IPS DF 6.9 (cell line): Measurements from ENCODE around the gene MTF2.
"Not testable (repeated sequence)": the region's sequence is repeated elsewhere in the genome, so short reads cannot be mapped to it uniquely, and the experiment has no call there.

Experiments
- DNase-seq: peaks from one replicate; pipeline ENCODE4 v3.0.0-alpha.2; 2013; ENCODE audit warnings: low read depth, low spot score
- H3K27ac ChIP-seq: one replicate; pipeline ENCODE4 v1.5.1; 2013; ENCODE audit warnings: low read length, control low read depth
- H3K27me3 ChIP-seq: 2 replicates; pipeline ENCODE4 v1.6.1; 2013; ENCODE audit warnings: mild to moderate bottlenecking, low read length; ENCODE audit not compliant: control insufficient read depth, insufficient read depth
- H3K36me3 ChIP-seq: 2 replicates; pipeline ENCODE4 v1.6.1; 2013; ENCODE audit warnings: low read length; ENCODE audit not compliant: control insufficient read depth, insufficient read depth
- H3K4me1 ChIP-seq: 2 replicates; pipeline ENCODE4 v1.6.1; 2013; ENCODE audit warnings: low read length; ENCODE audit not compliant: control insufficient read depth, insufficient read depth
- H3K4me3 ChIP-seq: 2 replicates; pipeline ENCODE4 v1.5.1; 2013; ENCODE audit warnings: mild to moderate bottlenecking, low read length
- H3K9me3 ChIP-seq: 2 replicates; pipeline ENCODE4 v1.6.1; 2013; ENCODE audit warnings: low read length, inconsistent platforms; ENCODE audit not compliant: control insufficient read depth, insufficient read depth
- WGBS: extraction: QIAGEN DNeasy Blood & Tissue Kit; methylation state at CpG from one replicate; pipeline ENCODE4 v1.1.7; 2013; ENCODE audit warnings: mixed read lengths, missing lambda C conversion rate; ENCODE audit not compliant: insufficient read length, insufficient coverage; 5-methylcytosine and 5-hydroxymethylcytosine counted together

Gene MTF2

DNA sequence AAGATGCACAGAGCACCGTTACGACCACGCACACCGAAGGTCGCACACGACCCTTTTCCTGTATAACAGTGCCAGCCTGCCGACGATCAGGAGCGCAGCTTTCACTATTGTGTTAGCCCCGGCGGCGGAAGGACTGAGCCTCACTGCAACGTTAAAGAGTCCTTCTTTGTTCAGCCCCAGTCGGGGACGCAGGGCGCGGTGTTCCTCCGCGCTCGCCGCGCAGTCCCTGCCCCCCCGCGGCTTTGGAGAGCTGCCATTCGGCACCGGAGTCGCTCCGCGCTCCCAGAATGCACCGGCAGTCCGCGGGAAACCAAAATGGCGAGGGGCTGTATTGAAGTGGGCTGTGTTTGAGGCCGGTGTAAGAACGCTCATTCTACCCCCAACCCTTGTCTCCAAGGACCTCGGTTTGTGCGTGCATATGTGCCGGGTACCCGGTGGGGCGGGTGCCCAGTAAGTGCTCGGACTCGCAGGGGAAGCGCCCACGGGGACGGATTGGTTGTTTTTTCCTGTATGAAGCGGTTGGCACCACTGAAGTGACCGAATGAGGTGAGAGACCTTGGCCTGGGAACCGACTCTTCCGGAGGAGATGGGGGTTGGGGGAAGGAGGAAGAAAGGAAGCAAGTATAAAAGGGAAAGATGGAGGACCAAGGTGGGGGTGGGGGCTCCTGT, at the start of gene MTF2:
TSS of gene MTF2 (plus strand) at position 298 of the 669 bp plus-strand sequence. CDS start at position 542, 244 bp downstream.
- H3K27me3 ChIP-seq: no peaks in the 10 kb centered on the region

DNA sequence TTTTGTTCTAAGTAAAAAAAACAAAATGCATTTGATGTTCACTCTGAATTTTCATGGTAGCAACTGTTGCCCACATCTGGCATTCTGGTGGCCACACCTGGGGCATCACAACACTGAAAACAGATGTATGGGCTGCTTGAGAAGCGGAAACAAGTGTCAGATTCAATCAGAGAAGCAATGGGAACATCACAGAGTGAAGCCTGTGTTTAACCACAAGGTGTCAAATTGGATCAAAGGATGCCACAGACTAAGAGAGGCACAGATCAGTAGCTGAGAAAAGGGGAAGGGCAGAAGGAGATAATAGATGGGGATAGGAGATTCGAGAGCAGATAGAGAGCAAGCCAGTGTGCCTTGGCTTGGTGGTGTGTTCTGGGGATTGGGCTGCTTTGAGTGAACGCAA, 49.8 kb upstream of the MTF2 start:
- Histone ChIP-seq H3K4me3 (no peak overlapping the region), H3K9me3 (no peaks in the 10 kb centered on the region), H3K27me3 (no peaks in the 10 kb centered on the region), H3K36me3 (no peaks in the 10 kb centered on the region), H3K4me1 (no peaks in the 10 kb centered on the region), H3K27ac (no peak overlapping the region)
- no peak for DNase-seq
- no CpG with 5 or more reads among the region's 3 CpGs for WGBS

More for the DNA sequence above, at the start of gene MTF2:
- Histone ChIP-seq H3K9me3 (no peaks in the 10 kb centered on the region), H3K27ac (no peak within 1 kb of the TSS), H3K4me3 (peak within 1 kb of the TSS; percentile 95), H3K4me1 (no peaks in the 10 kb centered on the region), H3K36me3 (no peaks in the 10 kb centered on the region; the same call in 1 of the 2 replicates)
- peak; percentile 94 for DNase-seq
- WGBS: no CpG with 5 or more reads among the region's 49 CpGs

DNA sequence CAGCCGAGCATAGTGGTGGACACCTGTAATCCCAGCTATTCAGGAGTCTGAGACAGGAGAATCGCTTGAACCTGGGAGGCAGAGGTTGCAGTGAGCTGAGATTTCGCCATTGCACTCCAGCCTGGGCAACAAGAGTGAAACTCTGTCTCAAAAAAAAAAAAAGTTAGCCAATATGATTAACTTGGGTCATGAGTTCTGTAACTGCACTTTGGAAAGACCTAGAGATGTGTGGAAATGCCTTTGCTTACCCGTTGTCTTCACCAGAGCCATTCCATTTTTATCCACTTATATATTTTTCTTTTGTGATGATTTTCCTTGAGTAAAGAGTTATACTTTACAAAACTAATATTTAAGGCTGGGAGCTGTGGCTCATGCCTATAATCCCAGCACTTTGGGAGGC, 48.9 kb upstream of the MTF2 start:
- H3K27ac ChIP-seq, H3K9me3 ChIP-seq, H3K4me3 ChIP-seq, H3K36me3 ChIP-seq, DNase-seq, H3K27me3 ChIP-seq, H3K4me1 ChIP-seq: not testable (repeated sequence)
- no CpG with 5 or more reads among the region's 4 CpGs for WGBS

DNA sequence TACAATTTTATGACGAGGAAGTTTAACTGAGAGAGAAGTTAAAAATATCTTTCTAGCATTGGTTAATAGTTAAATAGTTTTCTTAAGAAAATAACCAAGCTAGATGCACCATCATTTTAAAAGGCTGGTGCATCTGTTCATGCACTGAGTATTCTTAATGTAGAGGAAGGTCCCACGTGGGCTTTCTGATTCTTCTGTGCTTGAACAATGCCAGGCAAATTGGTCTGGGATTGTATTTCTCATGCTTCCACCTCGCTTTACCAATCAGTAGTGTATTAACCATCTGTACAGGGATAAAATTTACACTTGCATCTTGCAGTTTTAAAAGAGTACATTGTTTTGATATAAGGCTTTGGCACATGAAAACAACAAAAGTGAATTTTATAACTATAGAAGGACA, 47.4 kb upstream of the MTF2 start:
- no CpG with 5 or more reads among the region's 3 CpGs for WGBS
- DNase-seq: no peak
- no peak overlapping the region for H3K4me3 ChIP-seq
- H3K36me3 ChIP-seq: no peaks in the 10 kb centered on the region
- H3K27ac ChIP-seq: no peak overlapping the region
- no peaks in the 10 kb centered on the region for H3K4me1 ChIP-seq
- no peaks in the 10 kb centered on the region for H3K27me3 ChIP-seq
- H3K9me3 ChIP-seq: no peaks in the 10 kb centered on the region

DNA sequence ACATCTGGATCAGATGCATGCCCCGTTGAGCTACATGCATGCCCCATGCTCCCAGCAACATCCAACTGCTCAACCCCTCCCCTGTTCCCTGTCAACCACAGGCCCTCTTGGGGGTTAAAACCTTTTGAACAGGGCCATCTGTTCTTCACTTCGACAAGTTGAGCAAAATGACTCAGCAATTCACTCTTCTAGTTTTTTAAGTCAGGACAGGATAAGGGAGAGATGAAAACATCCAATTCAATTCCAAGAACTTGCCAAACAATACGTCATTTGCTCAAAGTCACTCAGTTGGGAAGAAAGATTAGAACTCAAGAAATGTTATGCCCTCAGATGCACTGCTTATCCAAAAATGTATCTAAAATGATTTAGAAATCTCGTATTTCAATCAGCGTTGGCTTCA, 46.1 kb upstream of the MTF2 start:
- no peak for DNase-seq
- no CpG with 5 or more reads among the region's 5 CpGs for WGBS
- no peak overlapping the region for H3K27ac ChIP-seq

DNA sequence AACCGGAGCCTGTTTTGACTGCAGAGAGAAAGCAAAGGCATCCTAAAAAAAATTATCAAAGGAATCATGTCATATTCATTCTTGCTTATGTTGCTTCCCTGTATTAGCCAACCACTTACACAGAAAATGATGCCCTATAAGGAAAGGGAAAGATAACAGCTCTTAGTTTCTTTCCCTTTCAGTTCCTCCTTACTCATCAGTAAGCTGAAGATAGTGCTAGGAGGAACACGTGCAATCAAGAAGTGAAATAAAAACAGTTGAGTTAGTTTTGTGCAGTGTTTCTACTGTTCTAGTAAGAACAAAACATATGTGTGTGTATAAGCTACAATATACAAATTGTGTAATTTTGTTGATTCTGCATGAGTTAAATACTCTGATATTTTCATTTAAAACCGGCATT, 45.3 kb upstream of the MTF2 start:
- no CpG with 5 or more reads among the region's 3 CpGs for WGBS
- H3K9me3 ChIP-seq: no peaks in the 10 kb centered on the region
- no peaks in the 10 kb centered on the region for H3K36me3 ChIP-seq
- no peak overlapping the region for H3K4me3 ChIP-seq
- no peaks in the 10 kb centered on the region for H3K27me3 ChIP-seq
- H3K4me1 ChIP-seq: no peaks in the 10 kb centered on the region
- DNase-seq: no peak
- no peak overlapping the region for H3K27ac ChIP-seq

More for the DNA sequence above, 46.1 kb upstream of the MTF2 start:
- Histone ChIP-seq H3K9me3 (no peaks in the 10 kb centered on the region), H3K36me3 (no peaks in the 10 kb centered on the region), H3K4me3 (no peak overlapping the region), H3K27me3 (no peaks in the 10 kb centered on the region), H3K4me1 (no peaks in the 10 kb centered on the region)

DNA sequence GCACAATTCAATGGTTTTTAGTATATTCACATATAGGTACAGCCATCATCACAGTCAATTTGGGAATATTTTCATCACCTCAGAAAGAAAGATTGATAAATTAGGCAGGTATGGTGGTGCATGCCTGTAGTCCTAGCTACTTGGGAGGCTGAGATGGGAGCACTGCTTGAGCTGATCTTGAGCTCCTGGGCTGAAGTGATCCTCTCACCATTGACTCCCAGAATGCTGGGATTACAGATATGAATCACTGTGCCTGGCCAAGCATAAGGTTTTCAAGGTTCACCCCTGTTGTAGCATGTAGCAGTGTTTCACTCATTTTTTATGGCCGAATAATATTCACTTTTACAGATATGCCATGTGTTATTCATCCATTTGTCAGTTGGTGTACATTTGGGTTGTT, 44.7 kb upstream of the MTF2 start:
- H3K4me1 ChIP-seq: no peaks in the 10 kb centered on the region
- no peak for DNase-seq
- H3K27ac ChIP-seq: no peak overlapping the region
- no CpG with 5 or more reads among the region's 1 CpG for WGBS
- H3K4me3 ChIP-seq: no peak overlapping the region
- H3K9me3 ChIP-seq: no peaks in the 10 kb centered on the region
- no peaks in the 10 kb centered on the region for H3K36me3 ChIP-seq
- no peaks in the 10 kb centered on the region for H3K27me3 ChIP-seq

DNA sequence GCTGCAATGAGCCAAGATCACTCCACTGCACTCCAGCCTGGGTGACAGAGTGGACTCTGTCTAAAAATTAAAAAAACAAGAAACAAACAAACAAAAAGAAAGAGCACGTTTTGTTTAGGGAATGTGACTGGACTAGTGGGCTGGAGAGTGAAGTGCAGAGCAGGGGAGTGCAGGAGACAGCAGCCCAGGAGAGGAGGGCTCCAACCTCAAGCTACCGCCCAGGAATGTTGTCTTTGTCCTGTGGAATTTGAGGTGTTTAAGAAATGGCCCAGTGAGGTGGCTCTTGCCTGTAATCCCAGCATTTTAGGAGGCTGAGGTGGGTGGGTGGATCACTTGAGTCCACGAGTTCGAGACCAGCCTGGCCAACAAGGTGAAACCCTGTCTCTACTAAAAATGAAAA, 42.4 kb upstream of the MTF2 start:
- Histone ChIP-seq H3K36me3 (no peaks in the 10 kb centered on the region), H3K4me1 (no peaks in the 10 kb centered on the region), H3K27me3 (no peaks in the 10 kb centered on the region), H3K27ac (no peak overlapping the region), H3K9me3 (no peaks in the 10 kb centered on the region), H3K4me3 (no peak overlapping the region)
- DNase-seq: no peak
- no CpG with 5 or more reads among the region's 4 CpGs for WGBS

DNA sequence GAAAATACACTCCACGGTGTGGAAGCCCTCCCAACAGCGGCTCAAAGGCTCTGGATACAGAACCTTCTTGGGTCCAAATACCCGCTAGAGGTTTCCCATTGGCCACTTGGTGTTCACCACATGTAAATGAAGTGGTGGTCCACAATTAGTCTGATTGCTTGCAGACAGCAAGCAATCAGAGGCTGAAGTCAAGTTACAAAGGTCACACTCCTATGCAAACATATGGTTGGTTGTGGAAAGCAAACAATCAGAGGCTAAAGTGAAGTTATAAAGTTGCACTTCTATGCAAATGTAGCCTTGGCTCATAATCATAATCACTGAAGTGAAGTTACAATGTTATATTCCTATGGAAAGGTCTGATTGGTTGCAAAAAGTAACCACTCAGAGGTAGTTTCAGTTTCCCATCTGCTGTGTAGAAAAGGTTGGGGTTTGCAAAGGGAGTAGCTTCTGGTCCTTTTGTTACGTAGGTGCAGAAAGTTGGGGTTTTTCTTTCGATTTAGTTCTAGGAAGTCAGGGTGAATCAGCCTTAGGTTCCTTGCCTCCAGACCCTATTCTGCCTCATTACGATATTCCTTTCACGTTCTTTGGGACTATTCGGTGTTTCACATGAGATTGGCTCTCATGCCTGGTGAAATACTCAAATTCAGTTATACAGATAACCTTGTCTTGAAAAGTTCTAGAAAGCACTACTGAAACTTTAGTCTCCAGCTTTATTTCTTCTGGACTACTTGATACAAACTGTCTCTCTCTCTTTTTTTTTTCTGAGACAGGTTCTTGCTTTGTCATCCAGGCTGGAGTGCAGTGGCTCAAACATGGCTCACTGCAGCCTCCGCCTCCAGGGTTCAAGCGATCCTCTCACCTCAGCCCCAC, 36.7 kb upstream of the MTF2 start:
- no CpG with 5 or more reads among the region's 10 CpGs for WGBS
- no peak overlapping the region for H3K27ac ChIP-seq
- no peaks in the 10 kb centered on the region for H3K9me3 ChIP-seq
- no peaks in the 10 kb centered on the region for H3K27me3 ChIP-seq
- H3K36me3 ChIP-seq: no peaks in the 10 kb centered on the region
- no peaks in the 10 kb centered on the region for H3K4me1 ChIP-seq
- no peak for DNase-seq
- H3K4me3 ChIP-seq: no peak overlapping the region

DNA sequence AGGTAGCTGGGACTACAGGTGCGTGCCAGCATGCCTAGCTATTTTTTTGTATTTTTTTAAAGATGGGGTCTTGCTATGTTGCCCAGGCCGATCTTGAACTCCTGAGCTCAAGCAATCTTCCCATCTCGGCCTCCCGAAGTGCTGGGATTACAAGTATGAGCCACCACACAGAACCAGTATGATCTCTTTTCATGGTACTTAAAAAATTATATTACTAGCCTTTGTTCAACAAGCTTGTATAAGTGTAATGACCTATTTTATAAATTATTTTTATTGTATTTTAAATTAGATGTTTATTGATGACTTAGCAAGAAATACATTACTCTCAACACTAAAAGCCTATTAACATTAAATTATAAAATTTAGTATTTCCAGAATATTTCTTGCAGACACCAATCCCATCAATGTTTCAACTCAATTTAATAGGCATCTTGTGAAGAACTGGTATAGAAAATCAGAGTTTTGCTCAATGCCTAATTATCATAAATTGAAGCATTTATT, 36.0 kb upstream of the MTF2 start:
- DNase-seq: no peak
- H3K4me3 ChIP-seq: no peak overlapping the region
- H3K27ac ChIP-seq: no peak overlapping the region
- H3K4me1 ChIP-seq: no peaks in the 10 kb centered on the region
- no peaks in the 10 kb centered on the region for H3K36me3 ChIP-seq
- no peaks in the 10 kb centered on the region for H3K27me3 ChIP-seq
- no CpG with 5 or more reads among the region's 4 CpGs for WGBS
- H3K9me3 ChIP-seq: no peaks in the 10 kb centered on the region
